AG09319 (cell line): ENCODE results near the gene TRAF4.

Source experiments
- DNase-seq: peaks from one replicate; pipeline ENCODE4 v3.0.0-alpha.2; 2010; ENCODE audit warnings: low read depth; ENCODE audit errors: extremely low read depth
- CTCF ChIP-seq: IDR thresholded peaks from 2 replicates; pipeline ENCODE4 v1.5.1; 2011; ENCODE audit warnings: low read depth, mild to moderate bottlenecking, inconsistent platforms, low read length, moderate library complexity

The TRAF4 gene

GRCh38 chr17:28748852-28749515 is 5.2 kb downstream of the TRAF4 start:
- TF ChIP-seq CTCF = no peak
- DNase-seq = no peak

- DNase-seq = no peak
- TF ChIP-seq CTCF = no peak
These were observed 5.8 kb downstream of the TRAF4 start for GRCh38 chr17:28749516-28750177.

- TF ChIP-seq CTCF = no peak; the same call in none of the 2 replicates
- DNase-seq = peak; percentile 81
These were observed 6.6 kb downstream of the TRAF4 start for GRCh38 chr17:28750178-28751047.

- no peak for DNase-seq
- no peak for TF ChIP-seq CTCF
These were observed 8.0 kb downstream of the TRAF4 start for GRCh38 chr17:28751600-28752366.

DNA sequence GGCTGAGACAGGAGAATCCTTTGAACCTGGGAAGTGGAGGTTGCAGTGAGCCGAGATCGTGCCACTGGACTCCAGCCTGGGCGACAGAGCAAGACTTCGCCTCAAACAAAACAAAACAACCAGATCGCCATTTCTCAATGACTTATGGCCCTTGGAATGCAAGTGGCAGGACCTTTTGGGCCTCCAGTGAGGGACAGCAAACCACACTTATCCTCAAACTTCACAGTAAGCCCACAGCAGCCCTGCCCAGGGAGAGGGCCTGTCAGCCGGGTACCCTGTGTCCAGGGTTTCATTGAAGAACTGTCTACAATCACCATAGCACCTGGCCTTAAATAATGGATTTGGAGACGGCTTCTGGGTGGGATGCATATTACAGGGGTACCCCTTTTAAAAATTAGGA is 11.7 kb downstream of the TRAF4 start:
- no peak for TF ChIP-seq CTCF
- no peak for DNase-seq

- DNase-seq = no peak
- no peak for TF ChIP-seq CTCF
These were observed 12.4 kb downstream of the TRAF4 start for GRCh38 chr17:28756049-28756804.
